Gastrocnemius medialis (tissue), 4 donors: ENCODE results near the gene EEF1G. TPM values are rescaled to one million over a fixed set of nuclear protein-coding genes. Genes with fewer than 3 reads are reported as not detected.

Experiments used
- ATAC-seq, 2 donors: fragments of 150-250 bp; one replicate each; pipeline ENCODE4 v1.9.1; 2016
- DNase-seq, 2 donors: peaks; one replicate each; pipeline ENCODE4 v3.0.0-alpha.2; 2019
- H3K27ac ChIP-seq, 4 donors: fragments of 200-600 bp; sonication (generic); 1 replicate in 1 of 4; 2 replicates in 3 of 4; pipeline ENCODE4 v1.5.1; 2016 to 2018; ENCODE audit warnings: mild to moderate bottlenecking in 2 of 4, moderate library complexity in 1 of 4
- H3K27me3 ChIP-seq, 3 donors: fragments of 200-600 bp; sonication (generic) in 2 of 3; 1 replicate in 1 of 3; 2 replicates in 2 of 3; pipeline versions ENCODE4 v1.5.1 to v1.6.0; 2016 to 2019; ENCODE audit warnings: mild to moderate bottlenecking in 1 of 3, moderate library complexity in 1 of 3
- H3K36me3 ChIP-seq, 2 donors: fragments of 200-600 bp; sonication (generic) in 1 of 2; one replicate each; pipeline ENCODE4 v1.5.1; 2017 to 2018
- H3K4me1 ChIP-seq, 2 donors: fragments of 200-600 bp; sonication (generic) in 1 of 2; one replicate each; pipeline ENCODE4 v1.5.1; 2016 to 2017; ENCODE audit warnings: mild to moderate bottlenecking in 2 of 2
- H3K4me3 ChIP-seq, 4 donors: fragments of 200-600 bp; sonication (generic) in 3 of 4; 1 replicate in 1 of 4; 2 replicates in 3 of 4; pipeline ENCODE4 v1.5.1; 2016 to 2019; ENCODE audit warnings: mild to moderate bottlenecking in 2 of 4
- H3K9me3 ChIP-seq, 3 donors: fragments of 200-600 bp; sonication (generic) in 2 of 3; 1 replicate in 1 of 3; 2 replicates in 2 of 3; pipeline ENCODE4 v1.5.1; 2016 to 2019
- CTCF ChIP-seq, 5 experiments: fragments of 450-650 bp in 3 of 5; fragments of 200-600 bp in 2 of 5; sonication (generic) in 2 of 5; IDR thresholded peaks in 4 of 5; conservative IDR thresholded peaks in 1 of 5; 1 replicate in 4 of 5; 2 replicates in 1 of 5; pipeline ENCODE4 v1.5.1; 2016 to 2019; ENCODE audit warnings: antibody characterized with exemption in 5 of 5, mild to moderate bottlenecking in 3 of 5, moderate library complexity in 3 of 5
- POLR2A ChIP-seq, 2 donors: fragments of 450-650 bp; IDR thresholded peaks; one replicate each; pipeline ENCODE4 v1.6.1; 2017; ENCODE audit warnings: antibody characterized with exemption in 2 of 2, mild to moderate bottlenecking in 2 of 2, moderate library complexity in 2 of 2
- in situ Hi-C, 4 donors: fragments of 200-750 bp; cut with MboI; loops; one replicate each; pipeline versions ENCODE4 v1.15.0 to v1.8.0; 2017; ENCODE audit warnings: low sequenced_read_pairs in 4 of 4
- intact Hi-C: fragments of 100-400 bp; cut with DNase I; formaldehyde crosslinking; loops from one replicate; pipeline ENCODE4 v1.15.1; 2023; ENCODE audit warnings: low total_unique reads
- total RNA-seq, 4 donors: library from RNA; depleted of rRNA; stranded (reverse); fragments of >200 nt; gene quantifications; one replicate each; pipeline versions ENCODE4 v1.1.0 to v1.2.3, GENCODE V29; 2016

Gene EEF1G
- total RNA-seq, 4 donors from 2014 or later = 1,797 to 2,946 (median 1,897) TPM

- Histone ChIP-seq H3K27ac (peak overlapping the region; percentile 94 to 99 (median 96)), H3K4me3 (no peak overlapping the region), H3K36me3 (peaks cover 0 to 57% of the 10 kb centered on the region in 2 donors), H3K9me3 (no peaks in the 10 kb centered on the region), H3K27me3 (no peaks in the 10 kb centered on the region), H3K4me1 (peaks cover 26 to 29% of the 10 kb centered on the region in 2 donors)
- TF ChIP-seq CTCF (IDR thresholded peaks at IDR 0.05 in 4 of 5, conservative IDR thresholded peaks at IDR 0.05 in 1 of 5) = peak; percentile 14 to 65 (median 43)
- TF ChIP-seq POLR2A (IDR thresholded peaks at IDR 0.05) = no peak
- in situ Hi-C loops (no loop called here), intact Hi-C loops (loop anchor here (2.0 to 5.0 kb wide), 2 partner anchors 101 to 179 kb away; partner anchors contain the start of gene TAF6L)
- ATAC-seq (peak in 1 of 2 donors; percentile 23), DNase-seq (peak; percentile 53 to 78)
These were observed 19.8 kb upstream of the EEF1G start for GRCh38 chr11:62593434-62594044.

- peaks cover 0 to 57% of the 10 kb centered on the region in 2 donors for H3K36me3 ChIP-seq
- peak overlapping the region; percentile 94 to 99 (median 96) for H3K27ac ChIP-seq
- intact Hi-C loops (loop anchor here (1.0 to 5.0 kb wide), 4 partner anchors 8 to 179 kb away; partner anchors contain the start of genes EML3, MTA2 and TAF6L), in situ Hi-C loops (no loop called here)
- peaks cover 26% of the 10 kb centered on the region in 2 donors for H3K4me1 ChIP-seq
- no peak for DNase-seq
- TF ChIP-seq CTCF (IDR thresholded peaks at IDR 0.05 in 4 of 5, conservative IDR thresholded peaks at IDR 0.05 in 1 of 5) (no peak), POLR2A (IDR thresholded peaks at IDR 0.05) (no peak)
- ATAC-seq = no peak
- no peak overlapping the region for H3K4me3 ChIP-seq
- H3K27me3 ChIP-seq = no peaks in the 10 kb centered on the region
- no peaks in the 10 kb centered on the region for H3K9me3 ChIP-seq
These were observed 19.3 kb upstream of the EEF1G start for GRCh38 chr11:62592989-62593421.

GRCh38 chr11:62592146-62592815 lies 18.6 kb upstream of the EEF1G start:
- Histone ChIP-seq H3K27me3 (no peaks in the 10 kb centered on the region), H3K4me1 (peaks cover 26% of the 10 kb centered on the region in 2 donors), H3K4me3 (peak overlapping the region; percentile 61 to 85 (median 72)), H3K9me3 (no peaks in the 10 kb centered on the region), H3K36me3 (peaks cover 0 to 57% of the 10 kb centered on the region in 2 donors), H3K27ac (peak overlapping the region; percentile 94 to 99 (median 96))
- intact Hi-C loops (loop anchor here (1.0 to 5.0 kb wide), 4 partner anchors 9 to 180 kb away; partner anchors contain the start of genes EML3, MTA2 and TAF6L), in situ Hi-C loops (no loop called here)
- peak in 1 of 5 experiments; percentile 6 for TF ChIP-seq CTCF (IDR thresholded peaks at IDR 0.05 in 4 of 5, conservative IDR thresholded peaks at IDR 0.05 in 1 of 5)
- no peak for TF ChIP-seq POLR2A (IDR thresholded peaks at IDR 0.05)
- ATAC-seq (peak in 1 of 2 donors; percentile 14), DNase-seq (no peak)

GRCh38 chr11:62591448-62592145 lies 17.9 kb upstream of the EEF1G start, which contains the start of gene TUT1:
TSS of gene TUT1 (minus strand) at chr11:62591523. CDS start at chr11:62591485, 38 bp downstream.
- Histone ChIP-seq H3K36me3 (peaks cover 0 to 56% of the 10 kb centered on the region in 2 donors), H3K4me3 (peak within 1 kb of the TSS; percentile 69 to 91 (median 84)), H3K27me3 (no peaks in the 10 kb centered on the region), H3K4me1 (peaks cover 26% of the 10 kb centered on the region in 2 donors), H3K9me3 (no peaks in the 10 kb centered on the region), H3K27ac (peak within 1 kb of the TSS; percentile 94 to 99 (median 96))
- in situ Hi-C loops (no loop called here), intact Hi-C loops (loop anchor here (1.0 to 5.0 kb wide), 5 partner anchors 10 to 181 kb away; partner anchors contain the start of genes EML3, MTA2 and TAF6L)
- peak; percentile 94 to 96 for ATAC-seq
- DNase-seq = peak; percentile 98
- TF ChIP-seq CTCF (IDR thresholded peaks at IDR 0.05 in 4 of 5, conservative IDR thresholded peaks at IDR 0.05 in 1 of 5) = no peak
- TF ChIP-seq POLR2A (IDR thresholded peaks at IDR 0.05) = peak; percentile 94 to 98
